Measurements from ENCODE around the gene RPLP2.

- TF ChIP-seq ZNF274 (IDR thresholded peaks at IDR 0.05; ENCODE audit: low read depth, low read length) (no peak), YY1 (IDR thresholded peaks at IDR 0.05; ENCODE audit: insufficient read depth, insufficient read length) (no peak)
These were observed 10.3 kb downstream of the RPLP2 start for GRCh38 chr11:819943-820649.

Measured in NT2/D1 (cell line).